IMR-90 (cell line): ENCODE results near the gene SNAPIN.

Experiments
- CEBPB ChIP-seq: IDR thresholded peaks from 2 replicates; pipeline ENCODE4 v1.6.1; 2012; ENCODE audit warnings: low read depth, low read length, improper control_type of control experiment
- CTCF ChIP-seq: conservative IDR thresholded peaks from 2 replicates; pipeline ENCODE4 v1.5.1; 2012; ENCODE audit warnings: mild to moderate bottlenecking, low read depth, low read length, improper control_type of control experiment
- ELK1 ChIP-seq: fragments of 150-350 bp; IDR thresholded peaks from 2 replicates; pipeline ENCODE4 v1.6.1; 2016; ENCODE audit warnings: low read depth, mild to moderate bottlenecking, low read length, moderate library complexity, borderline replicate concordance
- FOS ChIP-seq: fragments of 150-350 bp; IDR thresholded peaks from 2 replicates; pipeline ENCODE4 v1.6.1; 2016; ENCODE audit warnings: low read depth, low read length
- MAZ ChIP-seq: IDR thresholded peaks from 2 replicates; pipeline ENCODE4 v1.6.1; 2012; ENCODE audit warnings: low read depth, mild to moderate bottlenecking, low read length, improper control_type of control experiment, moderate library complexity, borderline replicate concordance
- MXI1 ChIP-seq: IDR thresholded peaks from 2 replicates; pipeline ENCODE4 v1.6.1; 2012; ENCODE audit warnings: low read depth, mild to moderate bottlenecking, low read length, moderate library complexity, borderline replicate concordance
- POLR2A ChIP-seq: IDR thresholded peaks from 2 replicates; pipeline ENCODE4 v1.6.1; 2012; ENCODE audit warnings: mild to moderate bottlenecking, low read depth, low read length
- RAD21 ChIP-seq: IDR thresholded peaks from 2 replicates; pipeline ENCODE4 v1.6.1; 2012; ENCODE audit warnings: low read length, improper control_type of control experiment
- RCOR1 ChIP-seq: IDR thresholded peaks from 2 replicates; pipeline ENCODE4 v1.6.1; 2012; ENCODE audit warnings: mild to moderate bottlenecking, low read length, improper control_type of control experiment; ENCODE audit not compliant: insufficient replicate concordance
- RFX5 ChIP-seq: IDR thresholded peaks from 2 replicates; pipeline ENCODE4 v1.8.0; 2012; ENCODE audit warnings: low read depth, mild to moderate bottlenecking, low read length, moderate library complexity
- SMC3 ChIP-seq: fragments of 150-350 bp; IDR thresholded peaks from 2 replicates; pipeline ENCODE4 v1.6.1; 2016; ENCODE audit warnings: low read depth, mild to moderate bottlenecking, antibody characterized with exemption, low read length, moderate library complexity
- USF2 ChIP-seq: fragments of 150-350 bp; IDR thresholded peaks from 2 replicates; pipeline ENCODE4 v1.6.1; 2017; ENCODE audit warnings: mild to moderate bottlenecking, antibody characterized with exemption, low read length, low read depth

GRCh38 chr1:153623101-153623500 is 35.4 kb upstream of the SNAPIN start:
- TF ChIP-seq CTCF = no peak
- no peak for TF ChIP-seq POLR2A
- TF ChIP-seq MAZ = no peak
- no peak for TF ChIP-seq RFX5
- TF ChIP-seq USF2 = no peak
- no peak for TF ChIP-seq ELK1
- TF ChIP-seq SMC3 = no peak
- no peak for TF ChIP-seq RCOR1
- TF ChIP-seq RAD21 = no peak
- TF ChIP-seq CEBPB = no peak
- TF ChIP-seq MXI1 = no peak
- TF ChIP-seq FOS = no peak
